ENCODE measurements around the gene CACFD1. TPM values are rescaled to one million over a fixed set of nuclear protein-coding genes. Genes with fewer than 3 reads are reported as not detected.

The CACFD1 gene
- total RNA-seq, 4 donors from 2014 or later, result 2.5 to 5.3 (median 3.4) TPM

DNA sequence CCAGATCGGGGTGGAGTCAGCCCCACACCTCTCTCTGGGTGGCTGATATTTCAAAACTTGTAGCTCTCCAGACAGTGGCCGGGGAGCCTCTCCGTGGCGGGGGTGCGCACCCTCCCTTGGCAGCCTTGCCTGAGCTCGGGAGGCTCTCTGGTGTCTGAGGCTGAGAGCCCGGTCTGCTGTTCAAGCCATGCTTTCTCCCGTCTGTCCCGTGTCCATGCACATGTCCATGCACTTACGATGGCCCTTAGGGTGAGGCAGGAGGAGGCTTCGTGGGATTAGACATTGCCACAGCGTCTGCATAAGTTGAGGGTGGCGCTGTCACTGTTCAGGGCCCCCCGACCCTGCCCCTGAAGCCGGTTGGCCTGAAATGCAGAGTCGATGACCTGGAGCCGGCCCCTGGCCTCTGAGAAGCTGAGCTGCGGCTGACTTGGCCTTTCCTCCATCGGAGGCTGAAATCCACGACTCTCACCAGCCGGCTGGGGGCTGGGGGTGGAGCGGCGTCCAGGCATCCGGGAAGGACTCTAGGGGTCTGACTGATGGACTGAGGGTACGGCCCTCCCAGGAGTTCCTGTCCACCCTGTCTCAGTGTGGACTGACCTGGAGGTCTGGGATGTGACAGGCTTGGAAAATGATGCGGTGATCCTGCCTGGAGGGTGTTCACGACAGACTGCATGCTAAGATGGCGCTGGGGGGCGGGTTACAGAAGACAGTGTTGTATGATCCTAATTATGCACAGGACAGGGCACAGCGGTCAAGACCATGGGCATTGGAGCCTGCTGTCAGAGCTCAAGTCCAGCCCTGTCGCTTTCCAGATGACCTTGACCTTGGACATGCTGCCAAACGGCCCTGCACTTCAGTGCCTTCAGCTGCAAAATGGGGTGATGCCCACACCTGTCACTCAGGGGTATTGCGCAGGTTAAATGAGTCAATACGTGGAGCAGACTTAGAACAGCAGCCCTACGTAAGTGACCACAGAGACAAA is 37.4 kb downstream of the CACFD1 start:
- TF ChIP-seq, protein P1, sequence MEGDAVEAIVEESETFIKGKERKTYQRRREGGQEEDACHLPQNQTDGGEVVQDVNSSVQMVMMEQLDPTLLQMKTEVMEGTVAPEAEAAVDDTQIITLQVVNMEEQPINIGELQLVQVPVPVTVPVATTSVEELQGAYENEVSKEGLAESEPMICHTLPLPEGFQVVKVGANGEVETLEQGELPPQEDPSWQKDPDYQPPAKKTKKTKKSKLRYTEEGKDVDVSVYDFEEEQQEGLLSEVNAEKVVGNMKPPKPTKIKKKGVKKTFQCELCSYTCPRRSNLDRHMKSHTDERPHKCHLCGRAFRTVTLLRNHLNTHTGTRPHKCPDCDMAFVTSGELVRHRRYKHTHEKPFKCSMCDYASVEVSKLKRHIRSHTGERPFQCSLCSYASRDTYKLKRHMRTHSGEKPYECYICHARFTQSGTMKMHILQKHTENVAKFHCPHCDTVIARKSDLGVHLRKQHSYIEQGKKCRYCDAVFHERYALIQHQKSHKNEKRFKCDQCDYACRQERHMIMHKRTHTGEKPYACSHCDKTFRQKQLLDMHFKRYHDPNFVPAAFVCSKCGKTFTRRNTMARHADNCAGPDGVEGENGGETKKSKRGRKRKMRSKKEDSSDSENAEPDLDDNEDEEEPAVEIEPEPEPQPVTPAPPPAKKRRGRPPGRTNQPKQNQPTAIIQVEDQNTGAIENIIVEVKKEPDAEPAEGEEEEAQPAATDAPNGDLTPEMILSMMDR (IDR thresholded peaks at IDR 0.05; ENCODE audit: low read depth), result no peak

DNA sequence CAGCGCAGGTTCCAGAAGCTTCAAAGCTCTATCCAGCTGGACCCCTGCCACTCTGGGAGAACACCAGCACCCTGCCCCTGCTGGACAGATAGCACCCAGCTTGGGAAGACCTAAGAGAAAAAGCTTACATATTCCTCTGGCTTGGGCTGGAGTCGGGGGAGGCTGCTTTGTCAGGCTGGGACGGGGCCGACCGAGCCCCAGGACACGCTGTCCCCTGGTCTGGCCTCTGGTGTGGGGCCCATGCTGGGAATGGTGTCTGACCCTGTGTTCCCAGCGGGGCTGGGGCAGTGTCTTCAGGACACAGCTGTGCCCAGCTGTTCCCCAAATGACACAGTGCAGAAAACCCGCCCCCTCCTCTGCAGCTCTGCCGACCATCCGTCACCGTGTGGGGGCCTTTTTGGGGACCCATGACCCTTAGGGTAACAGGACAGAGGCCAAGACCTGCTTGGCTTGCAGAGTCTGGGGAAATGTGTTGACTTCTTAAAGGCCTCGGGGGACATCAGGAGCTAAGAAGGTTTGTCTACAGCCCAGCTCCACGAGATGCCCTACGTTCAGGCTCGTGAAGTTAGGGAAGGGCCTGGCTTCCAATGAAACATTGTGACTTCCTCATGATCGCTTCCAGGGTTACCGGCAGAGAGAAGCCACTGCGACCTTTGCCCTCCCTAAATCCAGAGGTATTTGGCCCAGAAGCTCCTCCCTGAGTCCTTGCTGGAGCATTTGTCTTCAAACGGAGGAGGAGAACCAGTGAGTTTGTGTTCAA is 39.5 kb downstream of the CACFD1 start:
- TF ChIP-seq, protein P1 (IDR thresholded peaks at IDR 0.05; ENCODE audit: low read depth), result no peak

DNA sequence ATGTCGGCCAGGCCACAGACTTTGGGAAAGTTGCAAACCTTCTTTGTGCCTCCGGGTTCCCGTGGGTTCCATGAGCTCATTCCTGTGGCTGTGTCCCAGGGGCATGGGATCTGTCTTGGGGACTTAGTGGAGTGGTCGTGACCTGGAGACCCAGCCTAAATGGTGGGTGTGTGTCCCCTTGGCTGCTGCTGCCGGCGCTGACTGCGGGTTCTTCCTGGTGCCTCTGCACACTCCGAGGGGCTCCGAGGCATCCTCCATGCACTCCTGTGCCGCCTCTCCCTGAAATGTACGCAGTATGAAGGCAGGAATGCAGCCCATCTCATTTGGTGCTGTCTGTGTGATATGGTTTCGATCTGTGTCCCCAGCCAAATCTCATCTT is 40.1 kb downstream of the CACFD1 start:
- TF ChIP-seq, protein P1 (IDR thresholded peaks at IDR 0.05; ENCODE audit: low read depth), result no peak

DNA sequence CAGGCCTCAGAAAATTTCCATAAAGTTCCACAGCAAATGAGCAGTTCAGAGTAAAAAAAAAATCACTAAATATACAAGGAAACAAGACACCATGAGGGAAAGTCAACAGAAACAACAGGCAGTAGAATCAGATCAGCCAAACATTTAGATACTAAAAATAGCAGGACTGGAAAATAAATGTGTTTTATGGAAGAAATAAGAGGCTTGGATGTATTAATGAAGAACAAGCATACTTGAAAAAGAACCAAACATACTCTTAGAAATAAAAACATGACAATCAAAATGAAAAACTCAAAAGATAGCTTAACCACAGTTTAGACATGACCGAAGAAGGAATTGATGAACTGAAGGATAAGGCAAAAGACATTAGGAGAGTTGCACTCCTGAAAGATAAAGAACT is 42.3 kb downstream of the CACFD1 start:
- TF ChIP-seq, protein P1 (IDR thresholded peaks at IDR 0.05; ENCODE audit: low read depth), result no peak

- TF ChIP-seq, protein P1 (IDR thresholded peaks at IDR 0.05; ENCODE audit: low read depth), result no peak
These were observed 45.5 kb downstream of the CACFD1 start for GRCh38 chr9:133505186-133505830.

DNA sequence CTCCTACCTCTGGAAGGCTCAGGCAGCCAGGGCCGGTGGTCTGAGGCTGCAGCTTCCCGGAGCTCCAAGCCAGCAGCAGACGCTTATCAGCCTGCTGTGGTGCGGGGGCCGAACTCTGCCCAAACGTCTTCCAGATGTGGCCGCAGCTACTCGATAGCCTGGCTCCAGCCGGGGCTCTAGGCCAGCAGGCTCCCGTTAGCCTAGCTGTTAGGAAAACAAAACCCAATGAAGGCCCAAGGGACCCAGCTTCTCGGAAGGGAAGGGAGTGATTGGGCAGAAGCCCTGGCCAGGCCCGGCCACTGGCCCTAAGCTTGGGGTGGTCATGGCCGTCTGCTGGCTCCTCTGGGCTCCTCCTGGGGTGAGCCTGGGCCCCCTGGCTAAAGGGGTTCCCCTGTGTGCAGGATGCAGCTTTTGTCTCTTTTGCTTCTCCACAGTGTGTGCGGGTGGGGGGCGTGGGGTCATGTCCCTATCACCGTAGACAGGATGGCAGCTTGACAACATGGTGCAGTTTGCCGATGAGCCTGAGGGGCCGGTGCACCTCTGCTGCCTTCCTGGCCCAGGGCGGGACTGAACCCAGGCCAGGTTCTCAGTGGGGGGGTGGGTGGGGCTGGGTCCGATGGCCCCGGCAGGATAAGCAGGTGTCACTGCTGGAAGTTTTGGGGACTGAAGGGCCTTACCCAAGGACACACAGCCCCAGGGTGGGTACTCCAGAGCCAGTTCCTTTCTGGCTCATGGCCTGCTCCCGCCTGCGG is 46.3 kb downstream of the CACFD1 start:
- TF ChIP-seq, protein P1 (IDR thresholded peaks at IDR 0.05; ENCODE audit: low read depth), result no peak
